Natural killer cell treated with Interleukin-12 subunit alpha and Interleukin-12 subunit beta and Interleukin-15 and Interleukin-18, amount 100 ng/mL, for 72 hours (primary cell): ENCODE results near the gene DHCR24. TPM values are rescaled to one million over a fixed set of nuclear protein-coding genes. Genes with fewer than 3 reads are reported as not detected.
"Not testable (repeated sequence)": the region's sequence is repeated elsewhere in the genome, so short reads cannot be mapped to it uniquely, and the experiment has no call there.

Experiments
- ATAC-seq, 2 donors: fragments of 150-1000 bp; cut with Tn5 transposase in 1 of 2; sonication (Bioruptor Pico), chemical (Tn5 transposase) in 1 of 2; 2 replicates each; pipeline ENCODE4 v1.10.0; 2021
- DNase-seq: peaks from one replicate; pipeline ENCODE4 v3.0.0; 2022; ENCODE audit warnings: low spot score
- H3K27ac Mint-ChIP-seq, 2 donors: 1 replicate in 1 of 2; 2 replicates in 1 of 2; pipeline ENCODE4 v1.8.0; 2022; ENCODE audit warnings: mixed read lengths in 2 of 2, mild to moderate bottlenecking in 1 of 2, moderate library complexity in 1 of 2
- H3K27me3 Mint-ChIP-seq, 2 donors: 1 replicate in 1 of 2; 2 replicates in 1 of 2; pipeline ENCODE4 v1.8.0; 2022; ENCODE audit warnings: mixed read lengths in 2 of 2
- H3K36me3 Mint-ChIP-seq: one replicate; pipeline ENCODE4 v1.8.0; 2022; ENCODE audit warnings: mixed read lengths
- H3K4me1 Mint-ChIP-seq, 2 donors: 1 replicate in 1 of 2; 2 replicates in 1 of 2; pipeline ENCODE4 v1.8.0; 2022; ENCODE audit warnings: low read depth in 2 of 2, mixed read lengths in 2 of 2, mild to moderate bottlenecking in 1 of 2
- H3K4me3 Mint-ChIP-seq: one replicate; pipeline ENCODE4 v1.8.0; 2022; ENCODE audit warnings: mixed read lengths
- H3K9me3 Mint-ChIP-seq: 2 replicates; pipeline ENCODE4 v1.8.0; 2022; ENCODE audit warnings: mixed read lengths
- total RNA-seq, 2 donors: library from RNA; stranded (reverse); gene quantifications; one replicate each; pipeline ENCODE4 v1.2.3, GENCODE V29; 2022

DHCR24 gene
- total RNA-seq, 2 donors from 2014 or later: 124 to 187 TPM

DNA sequence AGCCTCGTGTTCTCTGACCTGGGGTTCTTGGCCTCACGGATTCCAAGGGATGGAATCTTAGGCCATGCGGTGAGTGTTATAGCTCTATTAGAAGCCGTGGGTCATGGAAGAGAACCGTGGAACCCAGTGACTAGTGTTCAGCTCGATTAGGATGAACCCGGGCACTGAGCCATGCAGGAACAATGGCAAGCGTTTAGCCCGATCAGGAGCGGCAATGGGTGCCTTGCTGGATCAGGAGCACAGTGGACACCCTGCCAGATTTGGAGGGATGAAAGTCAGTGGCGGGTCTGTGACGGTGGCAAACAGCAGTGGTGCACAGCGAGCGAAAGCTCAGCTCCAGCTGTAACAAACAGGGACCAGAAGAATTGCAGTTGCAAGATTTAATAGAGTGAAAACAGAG, 24.1 kb upstream of the DHCR24 start:
- H3K27ac Mint-ChIP-seq, H3K36me3 Mint-ChIP-seq, H3K4me1 Mint-ChIP-seq, H3K9me3 Mint-ChIP-seq, ATAC-seq, H3K27me3 Mint-ChIP-seq, DNase-seq, H3K4me3 Mint-ChIP-seq: not testable (repeated sequence)

DNA sequence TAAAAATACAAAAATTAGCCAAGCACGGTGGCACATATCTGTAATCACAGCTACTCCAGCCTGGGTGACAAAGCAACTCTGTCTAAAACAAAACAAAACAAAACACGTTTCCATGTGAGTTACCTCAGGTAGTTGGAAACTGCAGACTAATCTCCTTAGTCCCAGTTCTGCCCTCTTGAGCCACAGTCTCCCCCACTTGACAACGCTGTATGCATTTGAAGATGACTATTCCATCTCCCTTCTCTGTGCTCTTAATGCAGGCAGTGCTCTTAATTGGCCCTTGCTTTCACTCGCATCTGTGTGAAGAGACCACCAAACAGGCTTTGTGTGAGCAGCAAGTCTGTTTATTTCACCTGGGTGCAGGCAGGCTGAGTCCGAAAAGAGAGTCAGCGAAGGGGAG, 19.6 kb upstream of the DHCR24 start:
- no peak for DNase-seq
- H3K27me3 Mint-ChIP-seq: peaks cover 15 to 20% of the 10 kb centered on the region in 2 donors
- ATAC-seq: no peak
- H3K36me3 Mint-ChIP-seq: no peaks in the 10 kb centered on the region
- H3K4me1 Mint-ChIP-seq: no peaks in the 10 kb centered on the region
- H3K9me3 Mint-ChIP-seq: no peaks in the 10 kb centered on the region
- H3K27ac Mint-ChIP-seq: no peak overlapping the region
- H3K4me3 Mint-ChIP-seq: no peak overlapping the region

DNA sequence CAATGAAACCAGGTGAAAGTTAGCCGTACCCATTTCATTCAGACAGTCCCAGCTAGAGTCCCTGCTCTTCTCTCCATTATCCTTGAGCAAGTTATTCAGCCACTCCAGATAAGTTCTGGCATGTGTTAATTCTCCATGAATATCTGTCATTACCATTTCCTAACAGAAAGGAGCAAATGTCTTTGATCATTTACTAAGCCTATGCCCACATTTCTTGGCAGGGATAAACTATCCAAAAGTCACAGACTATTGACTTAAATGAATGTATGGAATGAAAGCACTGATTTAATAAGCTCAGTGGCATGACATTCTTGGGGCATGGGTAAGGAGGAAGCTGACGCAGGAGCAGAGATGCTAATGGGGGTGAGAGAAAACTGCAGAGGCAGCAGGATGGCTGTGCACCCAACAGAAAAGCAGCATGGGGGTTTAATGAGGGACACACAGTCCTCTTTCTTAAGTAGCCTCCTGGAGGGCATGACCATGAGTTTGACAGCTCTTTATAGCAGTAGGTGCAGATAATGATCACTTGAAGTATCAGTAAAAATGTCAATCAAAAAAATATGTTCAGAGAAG, 17.6 kb upstream of the DHCR24 start:
- Mint-ChIP-seq H3K4me1 (no peaks in the 10 kb centered on the region), H3K9me3 (no peaks in the 10 kb centered on the region), H3K36me3 (no peaks in the 10 kb centered on the region), H3K27me3 (peaks cover 15 to 25% of the 10 kb centered on the region in 2 donors), H3K27ac (no peak overlapping the region), H3K4me3 (no peak overlapping the region)
- ATAC-seq (no peak), DNase-seq (no peak)

DNA sequence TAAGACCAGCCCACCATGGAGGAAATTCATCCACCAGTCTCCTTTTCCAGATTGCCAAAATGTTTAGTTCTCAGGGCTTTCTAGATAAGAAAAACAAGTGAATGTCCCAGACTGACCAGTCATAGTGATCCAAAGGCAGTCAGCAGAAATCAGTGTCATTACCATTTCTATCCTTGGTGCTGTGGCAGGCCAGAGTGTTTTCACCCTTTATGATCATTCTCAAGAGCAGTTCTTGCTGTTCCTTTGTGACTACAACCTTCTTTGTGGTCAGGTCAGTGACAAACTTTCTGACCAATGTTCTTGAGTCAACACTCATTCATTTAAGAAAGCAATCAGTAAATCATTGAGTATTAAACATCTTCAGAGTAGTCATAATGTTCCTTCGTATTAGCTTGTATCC, 7.3 kb upstream of the DHCR24 start:
- no peak for ATAC-seq
- H3K9me3 Mint-ChIP-seq: no peaks in the 10 kb centered on the region
- no peak overlapping the region for H3K27ac Mint-ChIP-seq

DNA sequence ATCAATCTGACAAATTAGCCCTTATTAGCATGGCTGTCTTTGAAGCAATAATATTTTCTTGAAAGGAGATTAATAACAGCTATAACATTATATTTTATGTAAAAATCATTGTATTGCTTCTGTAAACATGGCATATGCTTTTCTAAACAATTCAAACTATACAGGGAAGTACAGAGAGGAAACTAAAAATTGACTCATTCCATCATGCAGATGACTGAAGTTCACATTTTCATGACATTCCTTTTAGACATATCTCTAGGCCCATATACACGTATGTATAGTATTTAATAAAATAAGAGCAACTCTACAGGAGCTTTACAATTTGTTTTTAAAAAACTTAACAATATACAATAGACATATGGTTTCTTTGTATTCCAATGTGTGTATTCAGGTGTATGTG, 5.6 kb upstream of the DHCR24 start:
- H3K27ac Mint-ChIP-seq: no peak overlapping the region
- ATAC-seq (no peak), DNase-seq (no peak)
- no peaks in the 10 kb centered on the region for H3K9me3 Mint-ChIP-seq
- no peak overlapping the region for H3K4me3 Mint-ChIP-seq
- H3K36me3 Mint-ChIP-seq: no peaks in the 10 kb centered on the region
- peaks cover 12 to 23% of the 10 kb centered on the region in 2 donors for H3K27me3 Mint-ChIP-seq
- H3K4me1 Mint-ChIP-seq: peaks cover 8 to 11% of the 10 kb centered on the region in 2 donors

More for the DNA sequence above, 7.3 kb upstream of the DHCR24 start:
- Mint-ChIP-seq H3K27me3 (peaks cover 9 to 18% of the 10 kb centered on the region in 2 donors), H3K4me3 (no peak overlapping the region), H3K36me3 (no peaks in the 10 kb centered on the region), H3K4me1 (peaks cover 0 to 3% of the 10 kb centered on the region in 2 donors)
- DNase-seq: no peak

DNA sequence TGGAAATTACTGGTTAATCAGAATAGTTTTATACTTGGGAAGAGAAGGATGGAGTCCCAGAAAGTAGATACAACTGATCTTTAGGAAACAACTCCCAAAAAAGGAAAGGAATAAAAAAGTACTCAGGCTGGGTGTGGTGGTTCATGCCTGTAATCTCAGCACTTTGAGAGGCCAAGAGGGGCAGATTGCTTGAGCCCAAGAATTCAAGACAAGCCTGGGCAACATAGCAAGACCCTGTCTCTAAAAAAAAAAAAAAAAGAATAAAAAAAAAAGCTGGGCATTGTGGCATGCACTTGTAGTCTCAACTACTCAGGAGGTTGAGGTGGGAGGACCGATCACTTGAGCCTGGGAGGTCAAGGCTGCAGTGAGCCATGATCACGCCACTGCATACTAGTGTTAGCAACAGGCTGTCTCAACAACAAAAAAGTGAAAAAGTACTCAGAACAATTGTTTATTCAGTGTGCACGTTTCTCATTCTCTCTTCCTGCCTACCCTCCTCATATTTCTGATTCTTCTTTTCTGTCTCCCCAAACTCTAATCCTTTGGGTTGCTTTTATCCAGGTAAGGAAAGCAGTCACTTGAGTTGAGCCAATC, 2.2 kb upstream of the DHCR24 start:
- peaks cover 12 to 23% of the 10 kb centered on the region in 2 donors for H3K27me3 Mint-ChIP-seq
- peaks cover 2% of the 10 kb centered on the region for H3K36me3 Mint-ChIP-seq
- peaks cover 36 to 39% of the 10 kb centered on the region in 2 donors for H3K4me1 Mint-ChIP-seq
- no peak for ATAC-seq
- no peak for DNase-seq
- H3K9me3 Mint-ChIP-seq: no peaks in the 10 kb centered on the region
- no peak overlapping the region for H3K4me3 Mint-ChIP-seq
- H3K27ac Mint-ChIP-seq: no peak overlapping the region

DNA sequence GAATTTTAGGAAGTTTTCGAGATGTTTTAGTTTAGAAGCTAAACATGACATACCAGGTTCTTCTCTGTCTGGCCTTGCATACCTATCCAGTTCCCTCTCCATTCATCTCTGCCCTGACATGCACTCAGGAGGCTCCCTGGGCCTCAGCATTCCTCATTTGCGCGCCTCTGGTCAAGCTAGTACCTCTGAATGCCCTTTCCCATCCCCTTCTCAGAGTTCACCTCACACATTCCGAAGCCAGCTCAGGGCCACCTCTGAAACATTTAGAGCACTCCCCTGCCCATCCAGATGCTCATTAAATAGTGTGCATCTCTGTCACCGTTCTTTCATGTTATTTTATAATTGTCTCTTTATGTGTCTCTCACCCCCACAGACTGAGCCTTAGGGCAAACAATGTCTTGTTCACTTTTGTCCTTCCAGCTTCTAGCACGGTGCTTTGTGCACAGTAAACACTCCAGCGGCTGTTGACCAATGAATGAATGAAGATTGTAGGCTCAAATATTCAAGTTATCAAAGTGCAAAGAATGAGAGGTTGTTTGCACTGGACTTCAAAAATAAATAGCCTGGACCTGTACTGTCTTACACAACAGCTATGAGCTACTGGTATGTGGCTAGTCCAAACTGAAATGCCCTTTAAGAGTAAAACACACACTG, 1.2 kb upstream of the DHCR24 start:
- Mint-ChIP-seq H3K4me3 (peak overlapping the region; percentile 96), H3K36me3 (peaks cover 8% of the 10 kb centered on the region), H3K4me1 (peaks cover 44 to 50% of the 10 kb centered on the region in 2 donors), H3K27me3 (peaks cover 12 to 23% of the 10 kb centered on the region in 2 donors), H3K27ac (peak overlapping the region; percentile 64 to 85), H3K9me3 (no peaks in the 10 kb centered on the region)
- DNase-seq (no peak), ATAC-seq (no peak)

DNA sequence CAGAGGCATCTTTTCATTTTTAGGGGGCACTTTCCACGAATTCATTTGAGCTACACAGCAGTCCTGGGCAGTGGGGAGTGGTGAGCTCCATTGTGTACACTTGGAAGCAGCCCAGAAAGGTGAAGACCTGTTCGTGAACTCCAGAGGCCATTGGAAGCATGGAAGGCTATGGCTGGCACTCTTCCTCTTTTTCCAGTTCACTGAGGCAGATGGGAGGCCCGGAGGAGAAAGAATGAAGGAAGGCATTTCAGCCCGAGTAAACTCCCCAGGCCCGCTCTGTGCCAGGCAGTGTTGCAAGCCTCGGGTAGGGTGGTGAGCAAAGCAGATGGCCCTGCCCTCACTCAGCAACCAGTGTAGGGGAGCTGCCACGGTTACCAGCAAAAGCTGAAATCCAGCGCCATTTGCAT, 673 bp upstream of the DHCR24 start:
- ATAC-seq (no peak), DNase-seq (no peak)
- Mint-ChIP-seq H3K9me3 (no peaks in the 10 kb centered on the region), H3K4me1 (peaks cover 44 to 50% of the 10 kb centered on the region in 2 donors), H3K36me3 (peaks cover 8% of the 10 kb centered on the region), H3K27ac (peak overlapping the region; percentile 85 to 92), H3K27me3 (peaks cover 12 to 23% of the 10 kb centered on the region in 2 donors), H3K4me3 (peak overlapping the region; percentile 96)

DNA sequence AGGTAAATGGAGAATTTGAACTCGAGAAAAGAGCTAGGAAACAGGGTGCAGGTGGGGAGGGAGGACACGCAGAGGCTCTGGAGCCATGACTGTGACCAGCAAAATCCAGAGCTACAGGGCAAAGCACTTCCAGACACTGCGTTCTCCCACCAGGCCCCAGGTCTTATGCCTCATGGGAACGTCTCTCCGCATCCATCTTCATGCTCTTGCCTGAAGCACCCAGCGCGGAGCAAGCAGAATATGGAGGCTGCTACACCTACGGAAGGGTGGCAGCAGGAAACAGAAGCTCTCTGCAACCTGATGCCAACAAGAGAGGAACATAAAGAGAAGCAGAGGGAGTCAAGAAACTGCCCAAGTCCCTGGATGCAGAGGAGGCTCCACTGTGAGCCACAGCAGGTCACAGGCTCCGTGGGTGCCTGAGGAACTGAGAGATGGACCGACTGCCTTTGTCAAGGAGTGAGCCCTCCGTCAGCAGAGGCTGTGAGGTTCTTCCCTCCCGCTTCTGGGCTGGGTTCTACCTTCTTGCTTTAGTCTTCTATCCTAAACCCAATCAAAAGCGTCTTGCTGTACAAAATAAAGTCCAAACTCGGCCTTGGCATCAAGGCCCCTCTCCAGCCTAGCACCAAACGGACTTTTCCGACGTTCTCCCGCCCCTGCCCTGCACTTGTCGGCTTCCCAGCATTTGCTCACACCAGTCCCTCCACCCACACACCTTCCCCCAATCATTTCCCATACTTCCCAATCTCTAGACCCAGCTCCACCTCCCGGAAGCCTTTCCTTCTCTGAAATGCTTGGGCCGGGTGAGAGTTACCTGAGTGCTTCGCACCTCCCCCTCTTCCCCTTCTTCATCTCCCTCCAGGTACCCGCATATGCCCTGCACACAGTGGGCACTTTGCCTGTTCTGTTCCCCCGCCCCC, 930 bp downstream of the DHCR24 start:
- Mint-ChIP-seq H3K27ac (peak overlapping the region; percentile 85 to 92), H3K9me3 (no peaks in the 10 kb centered on the region), H3K4me1 (peaks cover 44 to 60% of the 10 kb centered on the region in 2 donors), H3K36me3 (peaks cover 14% of the 10 kb centered on the region), H3K27me3 (peaks cover 7 to 13% of the 10 kb centered on the region in 2 donors), H3K4me3 (peak overlapping the region; percentile 96)
- ATAC-seq (no peak), DNase-seq (no peak)

DNA sequence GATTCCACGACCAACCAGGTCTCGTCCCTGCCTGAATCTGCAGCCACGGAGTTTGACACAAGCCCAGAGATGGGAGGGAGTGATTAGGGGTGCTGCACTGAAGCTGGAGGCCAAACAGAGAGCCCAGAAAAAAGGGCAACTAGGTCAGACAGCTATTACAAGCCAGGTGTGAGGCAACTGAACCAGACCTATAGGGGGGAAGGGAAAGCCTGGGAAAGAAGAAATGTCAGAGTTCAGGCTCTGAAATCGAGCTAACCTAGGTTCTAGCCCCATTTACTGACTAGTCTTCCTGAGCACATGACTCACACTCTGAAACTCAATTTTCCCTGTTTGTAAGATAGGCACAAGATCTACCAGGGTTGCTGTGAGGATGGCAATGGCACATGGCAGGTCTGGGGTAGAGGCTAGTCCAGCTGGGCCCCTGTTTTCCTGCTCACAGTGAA, 1.7 kb downstream of the DHCR24 start:
- H3K27me3 Mint-ChIP-seq: peaks cover 7 to 13% of the 10 kb centered on the region in 2 donors
- peak overlapping the region; percentile 85 to 92 for H3K27ac Mint-ChIP-seq
- no peak for ATAC-seq
- H3K4me1 Mint-ChIP-seq: peaks cover 44 to 60% of the 10 kb centered on the region in 2 donors
- peaks cover 14% of the 10 kb centered on the region for H3K36me3 Mint-ChIP-seq
- no peaks in the 10 kb centered on the region for H3K9me3 Mint-ChIP-seq
- no peak for DNase-seq
- peak overlapping the region; percentile 96 for H3K4me3 Mint-ChIP-seq

DNA sequence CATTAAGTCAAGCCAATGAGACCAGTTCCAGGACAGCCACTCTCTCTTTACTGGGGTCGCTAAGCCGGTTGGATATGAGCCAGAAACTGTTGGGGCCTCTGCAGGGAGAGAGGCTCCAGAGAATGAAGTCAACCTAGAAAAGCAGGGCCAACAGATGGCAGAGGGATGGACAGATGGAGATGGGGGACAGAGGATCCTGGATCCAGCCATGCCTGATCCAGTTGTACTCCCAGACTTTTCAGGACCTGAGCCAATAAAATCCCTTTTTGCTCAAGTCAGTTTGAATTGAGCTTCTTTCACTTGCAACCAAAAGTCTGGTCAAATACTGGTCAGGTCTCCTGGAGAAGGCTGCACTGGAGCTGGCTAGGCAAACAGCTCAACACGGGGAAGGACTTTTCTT, 2.2 kb downstream of the DHCR24 start:
- Mint-ChIP-seq H3K36me3 (peaks cover 19% of the 10 kb centered on the region), H3K4me3 (peak overlapping the region; percentile 96), H3K27me3 (peaks cover 5 to 9% of the 10 kb centered on the region in 2 donors)

DNA sequence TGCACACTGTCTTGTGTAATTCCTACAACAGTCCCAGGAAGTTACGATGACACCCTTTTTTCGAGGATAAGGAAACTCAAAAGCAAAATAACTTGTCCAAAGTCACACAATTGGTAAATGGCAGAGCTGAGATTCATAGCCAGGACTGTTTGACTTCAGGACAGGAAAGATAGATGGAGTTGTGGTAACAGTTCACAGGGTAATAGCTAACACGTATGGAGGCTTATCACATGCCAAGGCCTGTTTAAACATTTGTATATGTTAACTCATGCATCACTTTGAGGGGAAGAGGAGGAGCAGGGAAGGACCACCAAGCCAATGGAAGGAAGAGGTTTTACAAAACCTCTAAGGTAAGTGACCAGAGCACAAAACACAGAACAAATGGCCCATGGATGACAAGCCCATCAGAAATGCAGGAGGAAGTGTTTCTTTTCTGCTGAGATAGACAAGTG, 2.8 kb downstream of the DHCR24 start:
- peaks cover 20% of the 10 kb centered on the region for H3K36me3 Mint-ChIP-seq
- DNase-seq: no peak
- peak overlapping the region; percentile 17 to 21 for H3K27ac Mint-ChIP-seq
- no peak for ATAC-seq
- peaks cover 44 to 58% of the 10 kb centered on the region in 2 donors for H3K4me1 Mint-ChIP-seq
- peaks cover 4 to 5% of the 10 kb centered on the region in 2 donors for H3K27me3 Mint-ChIP-seq
- H3K4me3 Mint-ChIP-seq: peak overlapping the region; percentile 96
- no peaks in the 10 kb centered on the region for H3K9me3 Mint-ChIP-seq

More for the DNA sequence above, 2.2 kb downstream of the DHCR24 start:
- ATAC-seq (no peak), DNase-seq (no peak)
- peaks cover 44 to 59% of the 10 kb centered on the region in 2 donors for H3K4me1 Mint-ChIP-seq
- H3K9me3 Mint-ChIP-seq: no peaks in the 10 kb centered on the region
- no peak overlapping the region for H3K27ac Mint-ChIP-seq

DNA sequence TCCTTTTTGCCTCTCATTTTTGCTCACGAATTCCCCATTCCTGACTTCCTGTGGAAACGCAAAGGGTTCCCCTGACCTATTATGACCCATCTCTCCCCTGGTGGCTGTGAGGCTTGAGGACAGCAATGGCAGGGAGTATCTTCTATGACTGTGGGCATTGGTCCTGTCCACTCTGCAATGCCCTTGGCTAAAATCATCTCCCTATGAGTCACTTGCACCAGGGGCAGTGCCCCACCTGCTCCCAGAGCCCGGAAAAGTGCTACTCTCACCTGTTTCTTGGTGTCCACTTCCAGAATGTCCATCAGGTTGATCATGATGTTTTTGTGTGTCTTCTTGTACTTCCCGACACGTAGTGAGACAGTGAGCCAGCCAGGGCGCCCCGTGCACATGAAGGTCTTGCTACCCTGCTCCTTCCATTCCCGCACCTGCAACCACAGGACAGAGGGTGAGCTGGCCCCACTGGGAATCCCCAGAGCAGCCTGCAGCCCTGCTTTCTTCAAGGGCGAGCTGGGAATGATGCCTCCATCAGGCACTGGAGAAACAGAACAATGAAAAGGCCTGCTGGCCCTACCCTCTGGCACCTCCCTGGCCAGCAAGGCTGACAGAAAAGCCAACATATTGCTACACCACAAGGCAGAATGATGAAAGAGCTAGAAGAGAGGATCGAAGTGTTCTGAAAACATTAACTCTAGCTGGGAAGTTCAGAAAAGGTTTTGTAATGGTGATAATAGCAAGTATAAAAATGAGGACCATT, 3.5 kb downstream of the DHCR24 start:
- ATAC-seq (no peak), DNase-seq (no peak)
- H3K4me3 Mint-ChIP-seq: peak overlapping the region; percentile 96
- H3K27ac Mint-ChIP-seq: peak overlapping the region; percentile 17 to 21
- H3K36me3 Mint-ChIP-seq: peaks cover 22% of the 10 kb centered on the region
- no peaks in the 10 kb centered on the region for H3K9me3 Mint-ChIP-seq
- peaks cover 44 to 58% of the 10 kb centered on the region in 2 donors for H3K4me1 Mint-ChIP-seq
- peaks cover 0 to 4% of the 10 kb centered on the region in 2 donors for H3K27me3 Mint-ChIP-seq
